Mesothelial cell of epicardium (in vitro differentiated cells): Measurements from ENCODE around the gene TIGD6. TPM values are rescaled to one million over a fixed set of nuclear protein-coding genes. Genes with fewer than 3 reads are reported as not detected.

ENCODE experiments used
- DNase-seq, 2 experiments: peaks; one replicate each; pipeline ENCODE4 v3.0.0; 2021; ENCODE audit warnings: low spot score in 2 of 2; ENCODE audit not compliant: unreplicated experiment in 2 of 2
- H3K27ac Mint-ChIP-seq: 2 replicates; pipeline ENCODE4 v1.8.0; 2021; ENCODE audit warnings: mixed read lengths
- H3K27me3 Mint-ChIP-seq: 2 replicates; pipeline ENCODE4 v1.8.0; 2021; ENCODE audit warnings: low read depth, mixed read lengths
- H3K36me3 Mint-ChIP-seq: 2 replicates; pipeline ENCODE4 v1.8.0; 2021; ENCODE audit warnings: mixed read lengths
- H3K4me1 Mint-ChIP-seq: 2 replicates; pipeline ENCODE4 v1.8.0; 2021; ENCODE audit warnings: mixed read lengths
- H3K4me3 Mint-ChIP-seq: 2 replicates; pipeline ENCODE4 v1.8.0; 2021; ENCODE audit warnings: mild to moderate bottlenecking, moderate library complexity, mixed read lengths
- H3K9me3 Mint-ChIP-seq: 2 replicates; pipeline ENCODE4 v1.8.0; 2021; ENCODE audit warnings: mixed read lengths
- total RNA-seq: library from RNA; stranded (reverse); gene quantifications from 3 replicates; pipeline ENCODE4 v1.2.1, GENCODE V29; 2021
- TF ChIP-seq, protein P1 (sequence below): fragments of 200-600 bp; sonication (generic); IDR thresholded peaks from one replicate; pipeline ENCODE4 v1.5.0; 2021; ENCODE audit warnings: antibody characterized with exemption; ENCODE audit not compliant: unreplicated experiment

The TIGD6 gene
- total RNA-seq, 1 donor from 2014 or later: 4.7 TPM

DNA sequence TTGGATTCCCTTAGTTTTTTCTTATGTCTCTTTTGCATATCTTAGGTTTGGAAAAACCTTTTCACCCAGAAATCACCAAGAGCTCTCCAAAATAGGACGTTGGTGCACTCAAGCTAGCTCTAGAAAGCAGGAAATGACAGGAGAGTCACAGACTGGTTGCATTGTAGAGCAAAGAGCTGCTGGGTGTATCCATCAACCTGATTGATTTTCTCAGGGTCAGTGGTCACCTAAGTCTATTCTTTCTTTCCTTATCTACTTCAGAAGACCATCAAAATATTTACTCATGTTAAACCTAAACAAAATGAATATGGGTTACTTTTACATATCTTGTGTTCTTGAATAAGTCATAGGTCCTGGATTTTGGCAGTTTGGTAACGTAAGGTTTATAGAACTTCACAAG lies 25.0 kb downstream of the TIGD6 start:
- H3K27ac Mint-ChIP-seq: no peak overlapping the region
- no peak overlapping the region for H3K4me3 Mint-ChIP-seq
- H3K4me1 Mint-ChIP-seq: no peaks in the 10 kb centered on the region
- H3K36me3 Mint-ChIP-seq: peaks cover 10% of the 10 kb centered on the region
- TF ChIP-seq, protein P1, sequence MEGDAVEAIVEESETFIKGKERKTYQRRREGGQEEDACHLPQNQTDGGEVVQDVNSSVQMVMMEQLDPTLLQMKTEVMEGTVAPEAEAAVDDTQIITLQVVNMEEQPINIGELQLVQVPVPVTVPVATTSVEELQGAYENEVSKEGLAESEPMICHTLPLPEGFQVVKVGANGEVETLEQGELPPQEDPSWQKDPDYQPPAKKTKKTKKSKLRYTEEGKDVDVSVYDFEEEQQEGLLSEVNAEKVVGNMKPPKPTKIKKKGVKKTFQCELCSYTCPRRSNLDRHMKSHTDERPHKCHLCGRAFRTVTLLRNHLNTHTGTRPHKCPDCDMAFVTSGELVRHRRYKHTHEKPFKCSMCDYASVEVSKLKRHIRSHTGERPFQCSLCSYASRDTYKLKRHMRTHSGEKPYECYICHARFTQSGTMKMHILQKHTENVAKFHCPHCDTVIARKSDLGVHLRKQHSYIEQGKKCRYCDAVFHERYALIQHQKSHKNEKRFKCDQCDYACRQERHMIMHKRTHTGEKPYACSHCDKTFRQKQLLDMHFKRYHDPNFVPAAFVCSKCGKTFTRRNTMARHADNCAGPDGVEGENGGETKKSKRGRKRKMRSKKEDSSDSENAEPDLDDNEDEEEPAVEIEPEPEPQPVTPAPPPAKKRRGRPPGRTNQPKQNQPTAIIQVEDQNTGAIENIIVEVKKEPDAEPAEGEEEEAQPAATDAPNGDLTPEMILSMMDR: no peak
- no peaks in the 10 kb centered on the region for H3K27me3 Mint-ChIP-seq
- no peak for DNase-seq
- H3K9me3 Mint-ChIP-seq: no peaks in the 10 kb centered on the region

DNA sequence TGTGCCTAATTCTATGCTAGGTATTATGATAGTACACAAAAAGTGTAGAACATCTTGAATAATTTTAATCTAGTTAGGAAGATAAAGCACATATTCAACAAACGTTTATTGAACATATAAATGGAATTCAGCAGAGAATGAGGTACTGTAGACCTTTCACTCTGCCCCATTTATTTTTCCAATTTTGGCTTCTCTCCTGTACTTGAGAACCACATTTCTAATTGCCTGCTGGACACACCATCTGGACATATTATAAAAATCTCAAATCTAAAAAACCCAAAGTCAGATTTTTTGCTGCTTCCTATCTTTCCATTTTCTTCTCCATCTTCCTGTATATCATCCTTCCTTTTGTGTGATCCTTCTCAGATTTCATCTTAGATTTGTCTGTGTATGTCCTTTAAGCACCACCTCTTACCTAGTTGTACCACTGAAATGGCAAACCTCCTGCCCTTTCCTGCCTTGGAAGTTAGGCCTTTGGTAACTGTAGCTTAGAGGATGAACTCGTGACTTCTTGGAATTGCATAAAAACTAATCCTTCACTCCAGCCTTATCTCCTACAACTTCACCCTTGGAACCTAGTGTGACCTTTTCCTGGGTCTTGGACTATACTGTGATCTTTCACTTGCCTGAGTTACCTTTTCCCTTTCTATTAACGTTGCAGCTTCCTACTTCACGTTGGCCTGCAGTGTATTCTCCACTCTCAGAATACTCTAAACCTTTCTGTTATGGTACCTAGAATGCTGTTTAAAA lies 31.1 kb downstream of the TIGD6 start:
- TF ChIP-seq, protein P1: no peak
- no peaks in the 10 kb centered on the region for H3K36me3 Mint-ChIP-seq
- no peak for DNase-seq
- H3K4me3 Mint-ChIP-seq: no peak overlapping the region
- no peaks in the 10 kb centered on the region for H3K4me1 Mint-ChIP-seq
- no peaks in the 10 kb centered on the region for H3K27me3 Mint-ChIP-seq
- H3K27ac Mint-ChIP-seq: no peak overlapping the region
- no peaks in the 10 kb centered on the region for H3K9me3 Mint-ChIP-seq

DNA sequence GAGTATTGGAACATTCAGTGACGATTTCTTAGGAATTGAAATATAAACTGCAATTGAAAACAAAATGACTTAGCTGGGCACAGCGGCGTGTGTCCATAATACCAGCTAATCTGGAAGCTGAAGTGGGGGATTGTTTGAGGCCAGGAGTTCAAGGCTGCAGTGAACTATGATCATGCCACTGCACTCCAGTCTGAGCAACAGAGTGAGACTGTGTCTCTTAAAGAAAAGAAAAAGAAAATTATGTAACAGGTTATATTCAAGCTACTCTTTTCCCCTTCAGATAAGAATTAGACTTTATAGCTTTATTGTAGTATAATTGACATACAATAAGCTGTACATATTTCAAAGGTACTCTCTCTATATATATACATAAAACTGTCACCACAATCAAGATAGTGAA lies 33.5 kb downstream of the TIGD6 start:
- peaks cover 2% of the 10 kb centered on the region for H3K4me1 Mint-ChIP-seq
- no peak overlapping the region for H3K27ac Mint-ChIP-seq
- H3K4me3 Mint-ChIP-seq: no peak overlapping the region
- no peak for DNase-seq
- no peaks in the 10 kb centered on the region for H3K9me3 Mint-ChIP-seq
- TF ChIP-seq, protein P1: no peak
- no peaks in the 10 kb centered on the region for H3K36me3 Mint-ChIP-seq
- H3K27me3 Mint-ChIP-seq: no peaks in the 10 kb centered on the region

DNA sequence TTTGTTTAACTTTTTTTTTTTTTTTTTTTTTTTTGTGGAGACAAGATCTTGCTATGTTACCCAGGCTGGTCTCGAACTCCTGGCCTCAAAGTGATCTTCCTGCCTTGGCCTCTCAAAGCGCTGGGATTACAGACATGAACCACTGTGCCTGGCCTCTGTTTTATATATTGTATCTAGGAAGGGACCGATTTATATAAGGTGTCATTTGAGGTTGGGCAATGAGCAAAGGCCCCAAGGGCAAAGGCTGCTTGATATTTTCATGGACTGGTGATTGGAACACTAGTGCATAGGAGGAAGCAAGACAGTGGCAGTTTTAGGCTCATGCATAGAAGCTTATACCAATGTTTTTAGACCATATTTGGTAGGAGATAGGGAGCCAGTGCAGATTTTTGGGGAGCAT lies 36.7 kb downstream of the TIGD6 start:
- H3K4me1 Mint-ChIP-seq: peaks cover 21% of the 10 kb centered on the region
- no peaks in the 10 kb centered on the region for H3K9me3 Mint-ChIP-seq
- H3K27me3 Mint-ChIP-seq: no peaks in the 10 kb centered on the region
- no peaks in the 10 kb centered on the region for H3K36me3 Mint-ChIP-seq
- no peak for DNase-seq
- no peak overlapping the region for H3K27ac Mint-ChIP-seq
- TF ChIP-seq, protein P1: no peak
- H3K4me3 Mint-ChIP-seq: no peak overlapping the region

DNA sequence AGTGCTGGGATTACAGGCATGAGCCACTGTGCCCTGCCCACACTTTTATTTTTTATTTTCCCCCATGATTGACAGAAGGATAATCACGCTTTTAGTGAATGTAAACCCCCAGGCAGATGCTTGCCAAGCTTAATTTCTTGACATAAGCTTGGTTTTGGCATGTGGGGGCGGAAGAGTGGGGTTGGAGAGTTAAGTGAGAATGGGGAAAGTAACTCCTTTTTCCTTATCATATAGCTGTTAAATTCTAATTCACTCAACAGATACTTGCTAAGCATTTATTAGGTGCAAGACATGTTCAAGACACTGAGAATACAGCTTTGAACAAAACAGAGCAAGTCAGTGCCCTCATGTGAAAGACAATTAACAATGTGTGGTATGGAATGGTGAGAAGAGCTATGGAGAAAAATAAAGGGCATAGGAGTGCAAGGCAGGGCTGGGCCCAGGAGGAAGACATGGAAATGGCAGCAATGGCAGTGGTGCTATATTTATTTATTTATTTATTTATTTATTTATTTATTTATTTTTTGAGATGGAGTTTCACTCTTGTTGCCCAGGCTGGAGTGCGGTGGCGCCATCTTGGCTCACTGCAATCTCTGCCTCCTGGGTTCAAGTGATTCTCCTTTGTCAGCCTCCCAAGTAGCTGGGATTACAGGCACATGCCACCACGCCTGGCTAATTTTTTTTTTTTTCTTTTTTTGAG lies 37.7 kb downstream of the TIGD6 start:
- TF ChIP-seq, protein P1: no peak
- Mint-ChIP-seq H3K27me3 (no peaks in the 10 kb centered on the region), H3K36me3 (no peaks in the 10 kb centered on the region), H3K9me3 (no peaks in the 10 kb centered on the region), H3K27ac (no peak overlapping the region), H3K4me1 (peaks cover 21% of the 10 kb centered on the region), H3K4me3 (no peak overlapping the region)
- DNase-seq: no peak
